Progenitor cell of endocrine pancreas (in vitro differentiated cells): ENCODE measurements around the gene ZNF598. TPM values are rescaled to one million over a fixed set of nuclear protein-coding genes. Genes with fewer than 3 reads are reported as not detected.

Source experiments
- DNase-seq: peaks from one replicate; pipeline ENCODE4 v3.0.0; 2021; ENCODE audit warnings: low spot score; ENCODE audit not compliant: unreplicated experiment
- H3K27ac Mint-ChIP-seq: 2 replicates; pipeline ENCODE4 v1.8.0; 2021; ENCODE audit warnings: mild to moderate bottlenecking, moderate library complexity, mixed read lengths
- H3K27me3 Mint-ChIP-seq: 2 replicates; pipeline ENCODE4 v1.8.0; 2021; ENCODE audit warnings: mixed read lengths
- H3K36me3 Mint-ChIP-seq: 2 replicates; pipeline ENCODE4 v1.8.0; 2022; ENCODE audit warnings: mixed read lengths; ENCODE audit not compliant: insufficient read depth
- H3K4me1 Mint-ChIP-seq: 2 replicates; pipeline ENCODE4 v1.8.0; 2021; ENCODE audit warnings: low read depth, mixed read lengths
- H3K4me3 Mint-ChIP-seq: 2 replicates; pipeline ENCODE4 v1.8.0; 2021; ENCODE audit warnings: low read depth, mild to moderate bottlenecking, moderate library complexity, mixed read lengths
- H3K9me3 Mint-ChIP-seq: 2 replicates; pipeline ENCODE4 v1.8.0; 2021; ENCODE audit warnings: low read depth, mixed read lengths
- CTCF ChIP-seq: fragments of 200-600 bp; sonication (generic); IDR thresholded peaks from one replicate; pipeline ENCODE4 v1.5.0; 2021; ENCODE audit warnings: antibody characterized with exemption, mild to moderate bottlenecking; ENCODE audit not compliant: unreplicated experiment
- total RNA-seq: library from RNA; stranded (reverse); gene quantifications from 2 replicates; pipeline ENCODE4 v1.2.1, GENCODE V29; 2021

ZNF598 gene
- total RNA-seq, 1 donor from 2014 or later: 41.5 TPM

- Mint-ChIP-seq H3K4me1 (peaks cover 2% of the 10 kb centered on the region), H3K9me3 (no peaks in the 10 kb centered on the region), H3K27me3 (peaks cover 32% of the 10 kb centered on the region), H3K36me3 (peaks cover 2% of the 10 kb centered on the region), H3K4me3 (peak overlapping the region; percentile 14), H3K27ac (no peak overlapping the region)
- no peak for DNase-seq
- no peak for TF ChIP-seq CTCF
Observed at GRCh38 chr16:1991135-1991551, 18.5 kb downstream of the ZNF598 start.

- no peak for TF ChIP-seq CTCF
- H3K4me1 Mint-ChIP-seq: peaks cover 2% of the 10 kb centered on the region
- H3K9me3 Mint-ChIP-seq: no peaks in the 10 kb centered on the region
- peaks cover 2% of the 10 kb centered on the region for H3K36me3 Mint-ChIP-seq
- H3K4me3 Mint-ChIP-seq: peak overlapping the region; percentile 68
- peaks cover 32% of the 10 kb centered on the region for H3K27me3 Mint-ChIP-seq
- no peak for DNase-seq
- H3K27ac Mint-ChIP-seq: no peak overlapping the region
Observed at GRCh38 chr16:1990351-1991134, 19.1 kb downstream of the ZNF598 start.

DNA sequence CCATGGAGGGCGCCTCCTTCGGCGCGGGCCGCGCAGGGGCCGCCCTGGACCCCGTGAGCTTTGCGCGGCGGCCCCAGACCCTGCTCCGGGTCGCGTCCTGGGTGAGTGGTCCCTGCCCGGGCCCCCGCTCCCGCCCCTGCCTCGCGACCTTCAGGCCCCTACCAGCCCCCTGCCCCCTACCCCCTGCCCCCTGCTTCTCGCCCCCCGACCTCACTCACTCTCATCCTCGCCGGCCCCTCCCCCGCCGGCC lies 19.6 kb downstream of the ZNF598 start:
- H3K36me3 Mint-ChIP-seq: peaks cover 2% of the 10 kb centered on the region
- peaks cover 32% of the 10 kb centered on the region for H3K27me3 Mint-ChIP-seq
- DNase-seq: no peak
- no peaks in the 10 kb centered on the region for H3K9me3 Mint-ChIP-seq
- H3K4me3 Mint-ChIP-seq: no peak overlapping the region
- peaks cover 4% of the 10 kb centered on the region for H3K4me1 Mint-ChIP-seq
- no peak overlapping the region for H3K27ac Mint-ChIP-seq
- no peak for TF ChIP-seq CTCF

DNA sequence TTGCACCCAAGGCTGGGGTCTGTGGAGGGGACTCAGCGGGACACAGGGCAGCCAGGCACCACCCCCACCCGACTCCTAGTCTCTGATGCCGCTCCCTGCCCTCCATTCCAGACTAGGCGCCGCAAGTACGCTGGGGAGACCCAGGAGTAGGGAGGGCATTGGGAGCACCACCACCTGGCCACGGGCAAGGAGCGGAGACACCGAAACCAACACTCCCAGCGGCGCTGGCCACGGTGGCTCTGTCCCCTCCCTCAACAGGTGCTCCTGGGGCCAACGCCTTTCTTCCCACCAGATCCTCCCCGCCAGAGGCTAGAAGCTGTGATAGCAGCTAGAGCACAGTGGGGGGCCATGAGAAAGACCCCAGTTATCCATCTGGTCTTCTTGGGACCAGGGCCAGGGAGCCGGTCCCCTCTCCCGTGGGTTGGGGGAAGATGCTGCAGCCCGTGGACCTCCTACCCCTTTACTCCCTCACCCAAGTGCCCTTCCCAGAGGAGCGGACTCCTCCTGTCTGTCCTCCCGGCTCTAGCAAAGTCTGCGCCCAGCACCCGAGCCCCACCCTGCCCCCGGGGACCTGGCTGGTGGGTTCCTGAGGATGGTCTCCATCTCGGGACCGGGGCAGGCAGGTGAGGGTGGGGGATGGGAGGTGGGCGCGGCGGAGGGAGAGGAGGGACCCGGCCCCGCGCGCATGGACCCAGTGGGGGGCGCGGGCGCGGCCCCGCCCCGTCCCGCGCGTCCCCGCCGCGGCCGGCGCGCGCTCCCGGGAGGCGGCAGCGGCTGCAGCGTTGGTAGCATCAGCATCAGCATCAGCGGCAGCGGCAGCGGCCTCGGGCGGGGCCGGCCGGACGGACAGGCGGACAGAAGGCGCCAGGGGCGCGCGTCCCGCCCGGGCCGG lies 20.2 kb downstream of the ZNF598 start, which contains the start of gene SYNGR3:
TSS of gene SYNGR3 (plus strand) at position 762 of the 892 bp plus-strand sequence. CDS start 133 bp downstream, outside the sequence.
- H3K36me3 Mint-ChIP-seq: peaks cover 2% of the 10 kb centered on the region
- no peak for DNase-seq
- H3K9me3 Mint-ChIP-seq: no peaks in the 10 kb centered on the region
- peak within 1 kb of the TSS; percentile 67 for H3K27ac Mint-ChIP-seq
- no peak for TF ChIP-seq CTCF
- peaks cover 7% of the 10 kb centered on the region for H3K4me1 Mint-ChIP-seq
- peak within 1 kb of the TSS; percentile 68 for H3K4me3 Mint-ChIP-seq
- peaks cover 32% of the 10 kb centered on the region for H3K27me3 Mint-ChIP-seq

DNA sequence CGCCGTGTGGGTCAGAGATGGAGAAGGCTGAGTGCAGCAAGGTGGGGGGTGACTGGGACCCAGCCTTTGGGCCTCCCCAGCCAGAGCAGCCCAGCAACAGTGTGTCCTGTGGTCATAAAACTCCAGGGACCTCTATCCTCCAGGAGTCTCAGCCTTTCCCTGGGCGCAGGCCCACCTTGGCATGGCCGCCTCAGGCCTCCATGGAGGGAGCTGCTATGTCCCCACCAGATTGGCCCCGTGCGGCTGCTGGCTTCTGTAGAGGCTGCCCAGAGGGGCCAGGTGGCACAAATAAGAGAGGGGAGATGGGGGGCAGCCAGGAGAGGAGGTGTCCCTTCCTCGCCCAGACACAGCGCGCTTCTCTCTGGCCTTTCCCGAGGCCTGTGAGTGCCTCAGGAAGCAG lies 22.4 kb downstream of the ZNF598 start:
- H3K9me3 Mint-ChIP-seq: no peaks in the 10 kb centered on the region
- peaks cover 12% of the 10 kb centered on the region for H3K4me1 Mint-ChIP-seq
- H3K27me3 Mint-ChIP-seq: peaks cover 35% of the 10 kb centered on the region
- no peak for TF ChIP-seq CTCF
- peaks cover 2% of the 10 kb centered on the region for H3K36me3 Mint-ChIP-seq
- no peak overlapping the region for H3K4me3 Mint-ChIP-seq
- no peak overlapping the region for H3K27ac Mint-ChIP-seq
- DNase-seq: no peak
